Transverse colon (tissue), 4 donors: Measurements from ENCODE around the gene DAGLB. TPM values are rescaled to one million over a fixed set of nuclear protein-coding genes. Genes with fewer than 3 reads are reported as not detected.

Source experiments
- DNase-seq: peaks from one replicate; pipeline ENCODE4 v3.0.0-alpha.2; 2019
- H3K27ac ChIP-seq, 4 donors: fragments of 200-600 bp; sonication (generic); 2 replicates each; pipeline ENCODE4 v1.5.1; 2016 to 2018; ENCODE audit warnings: inconsistent platforms in 4 of 4
- H3K27me3 ChIP-seq: fragments of 200-600 bp; sonication (generic); 2 replicates; pipeline ENCODE4 v1.5.1; 2017; ENCODE audit warnings: inconsistent platforms
- H3K36me3 ChIP-seq, 4 donors: fragments of 200-600 bp; sonication (generic); 2 replicates each; pipeline ENCODE4 v1.5.1; 2017 to 2019; ENCODE audit warnings: inconsistent platforms in 4 of 4
- H3K4me1 ChIP-seq, 4 donors: fragments of 200-600 bp; sonication (generic); 2 replicates each; pipeline ENCODE4 v1.5.1; 2017 to 2020; ENCODE audit warnings: inconsistent platforms in 4 of 4
- H3K4me3 ChIP-seq, 4 donors: fragments of 200-600 bp; sonication (generic); 1 replicate in 1 of 4; 2 replicates in 3 of 4; pipeline versions ENCODE4 v1.5.1 to v1.6.1; 2017 to 2019; ENCODE audit warnings: inconsistent platforms in 4 of 4
- H3K9me3 ChIP-seq, 2 donors: fragments of 200-600 bp; sonication (generic); 2 replicates each; pipeline ENCODE4 v1.5.1; 2017 to 2019; ENCODE audit warnings: inconsistent platforms in 2 of 2
- CTCF ChIP-seq, 5 experiments: fragments of 200-600 bp in 3 of 5; fragments of 450-650 bp in 2 of 5; sonication (generic) in 3 of 5; IDR thresholded peaks; 1 replicate in 2 of 5; 2 replicates in 3 of 5; pipeline ENCODE4 v1.5.1; 2016 to 2017; ENCODE audit warnings: antibody characterized with exemption in 5 of 5, inconsistent platforms in 3 of 5, mild to moderate bottlenecking in 2 of 5, moderate library complexity in 1 of 5
- EP300 ChIP-seq: sonication (generic); formaldehyde crosslinking; IDR thresholded peaks from one replicate; pipeline ENCODE4 v1.6.1; 2017; ENCODE audit warnings: antibody characterized with exemption, low read depth
- POLR2A ChIP-seq: fragments of 450-650 bp; IDR thresholded peaks from one replicate; pipeline ENCODE4 v1.6.1; 2016; ENCODE audit warnings: antibody characterized with exemption, mild to moderate bottlenecking, moderate library complexity
- POLR2AphosphoS5 ChIP-seq, 3 donors: sonication (generic); formaldehyde crosslinking; IDR thresholded peaks; one replicate each; pipeline ENCODE4 v1.6.1; 2016; ENCODE audit warnings: antibody characterized with exemption in 3 of 3
- WGBS, 2 donors: methylation state at CpG; one replicate each; pipeline ENCODE4 v1.1.5; 2018; ENCODE audit warnings: low coverage in 1 of 2; 5-methylcytosine and 5-hydroxymethylcytosine counted together
- in situ Hi-C, 4 donors: fragments of 200-750 bp; cut with MboI; loops; one replicate each; pipeline versions ENCODE4 v1.15.0 to v1.15.1; 2017; ENCODE audit warnings: low sequenced_read_pairs in 3 of 4, low pct_ligation_motif_present in 1 of 4, low pct_unique_long_range_greater_than_20kb in 1 of 4
- intact Hi-C: fragments of 100-400 bp; cut with DNase I; formaldehyde crosslinking; loops from one replicate; pipeline ENCODE4 v1.15.1; 2023; ENCODE audit warnings: low total_unique reads
- total RNA-seq, 4 donors: library from RNA; depleted of rRNA; stranded (reverse); fragments of >200 nt; gene quantifications; one replicate each; pipeline ENCODE4 v1.1.0, GENCODE V29; 2016

DAGLB gene
- total RNA-seq, 4 donors from 2014 or later: 5.2 to 59.1 (median 24.3) TPM

- H3K9me3 ChIP-seq: no peaks in the 10 kb centered on the region
- in situ Hi-C loops (no loop called here), intact Hi-C loops (no loop called here)
- WGBS, 2 donors: 80 to 87% methylated on average over 1 to 2 of the region's 2 CpGs
- no peak for TF ChIP-seq CTCF (IDR thresholded peaks at IDR 0.05)
- TF ChIP-seq POLR2A: no peak
- TF ChIP-seq POLR2AphosphoS5 (IDR thresholded peaks at IDR 0.05): no peak
- TF ChIP-seq EP300: no peak
- H3K4me3 ChIP-seq: no peak overlapping the region
- DNase-seq: no peak
- H3K27me3 ChIP-seq: no peaks in the 10 kb centered on the region
- H3K36me3 ChIP-seq: no peaks in the 10 kb centered on the region
- no peak overlapping the region for H3K27ac ChIP-seq
- H3K4me1 ChIP-seq: peaks cover 0 to 15% (median 7%) of the 10 kb centered on the region in 4 donors
Observed at GRCh38 chr7:6359734-6360133, 88.0 kb downstream of the DAGLB start.

Other genes with a start within 250 kb of the DAGLB start
- gene CYTH3, start 175.3 kb downstream of the DAGLB start, total RNA-seq: 10 to 100 TPM; 15.0 to 25.4 (median 19.4) TPM
- 10 to 100 TPM; 13.4 to 50.7 (median 15.0) TPM for gene FAM220A, start 99.0 kb downstream of the DAGLB start, total RNA-seq
- gene RAC1, start 73.4 kb downstream of the DAGLB start, total RNA-seq: 100 to 1,000 TPM; 102 to 196 (median 164) TPM
- gene KDELR2, start 36.2 kb upstream of the DAGLB start, total RNA-seq: 100 to 1,000 TPM in 2 of 4 donors, 10 to 100 TPM in 2; 71.4 to 156 (median 101) TPM
- gene GRID2IP, start 103.5 kb upstream of the DAGLB start, total RNA-seq: 1 to 10 TPM in 1 of 4 donors, under 1 TPM in 3; 0.20 to 1.1 (median 0.66) TPM
- 10 to 100 TPM in 3 of 4 donors, 1 to 10 TPM in 1; 6.4 to 53.8 (median 26.1) TPM for gene ZDHHC4, start 129.5 kb upstream of the DAGLB start, total RNA-seq
- gene INTS15, start 142.1 kb upstream of the DAGLB start, total RNA-seq: 10 to 100 TPM; 21.8 to 56.5 (median 32.6) TPM
- 10 to 100 TPM in 1 of 4 donors, 1 to 10 TPM in 3; 2.9 to 18.7 (median 7.3) TPM for gene ZNF853, start 167.7 kb upstream of the DAGLB start, total RNA-seq
- 100 to 1,000 TPM in 1 of 4 donors, 10 to 100 TPM in 3; 15.3 to 188 (median 50.9) TPM for gene ZNF316, start 189.4 kb upstream of the DAGLB start, total RNA-seq